BLaER1 (cell line): ENCODE results near the gene PTPRS.

ENCODE experiments used
- H3K27ac ChIP-seq: shearing (Covaris generic); formaldehyde crosslinking; 2 replicates; pipeline ENCODE4 v1.8.1; 2022
- H3K27me3 ChIP-seq: shearing (Covaris generic); formaldehyde crosslinking; 2 replicates; pipeline ENCODE4 v1.8.1; 2022
- H3K36me3 ChIP-seq: shearing (Covaris generic); formaldehyde crosslinking; 2 replicates; pipeline ENCODE4 v1.8.1; 2022
- H3K4me1 ChIP-seq: shearing (Covaris generic); formaldehyde crosslinking; 2 replicates; pipeline ENCODE4 v1.8.1; 2022
- H3K4me2 ChIP-seq: shearing (Covaris generic); formaldehyde crosslinking; 2 replicates; pipeline ENCODE4 v1.8.1; 2022
- H3K4me3 ChIP-seq: shearing (Covaris generic); formaldehyde crosslinking; 2 replicates; pipeline ENCODE4 v1.8.1; 2022
- H3K9ac ChIP-seq: shearing (Covaris generic); formaldehyde crosslinking; 2 replicates; pipeline ENCODE4 v1.8.1; 2022
- H3K9me3 ChIP-seq: shearing (Covaris generic); formaldehyde crosslinking; 2 replicates; pipeline ENCODE4 v1.8.1; 2022
- H4K20me1 ChIP-seq: shearing (Covaris generic); formaldehyde crosslinking; 2 replicates; pipeline ENCODE4 v1.8.1; 2022
- Cebpa-rat ChIP-seq: shearing (Covaris generic); IDR thresholded peaks from 2 replicates; pipeline ENCODE4 v1.8.1; 2022

The PTPRS gene

DNA sequence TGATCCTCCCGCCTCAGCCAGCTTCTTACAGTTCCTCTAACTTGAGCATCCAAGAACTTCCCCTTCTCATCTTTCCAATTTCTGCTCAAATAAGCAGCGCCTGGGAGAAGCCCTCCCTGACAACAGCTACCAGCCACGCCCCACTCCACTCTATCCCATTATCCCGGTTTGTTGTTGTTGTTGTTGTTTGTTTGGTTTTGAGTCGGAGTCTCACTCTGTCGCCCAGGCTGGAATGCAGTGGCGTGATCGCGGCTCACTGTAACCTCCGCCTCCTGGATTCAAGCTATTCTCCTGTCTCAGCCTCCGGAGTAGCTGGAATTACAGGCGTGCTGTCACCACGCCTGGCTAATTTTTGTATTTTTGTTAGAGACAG is 822 bp upstream of the PTPRS start:
- no peak overlapping the region for H3K4me3 ChIP-seq
- no peak overlapping the region for H3K9ac ChIP-seq
- peaks cover 65% of the 10 kb centered on the region for H3K27me3 ChIP-seq
- H3K36me3 ChIP-seq = no peaks in the 10 kb centered on the region
- no peaks in the 10 kb centered on the region for H3K9me3 ChIP-seq
- H3K27ac ChIP-seq = no peak overlapping the region
- H3K4me1 ChIP-seq = peaks cover 50% of the 10 kb centered on the region
- H3K4me2 ChIP-seq = no peak overlapping the region
- H4K20me1 ChIP-seq = peaks cover 38% of the 10 kb centered on the region
- TF ChIP-seq Cebpa-rat = no peak

DNA sequence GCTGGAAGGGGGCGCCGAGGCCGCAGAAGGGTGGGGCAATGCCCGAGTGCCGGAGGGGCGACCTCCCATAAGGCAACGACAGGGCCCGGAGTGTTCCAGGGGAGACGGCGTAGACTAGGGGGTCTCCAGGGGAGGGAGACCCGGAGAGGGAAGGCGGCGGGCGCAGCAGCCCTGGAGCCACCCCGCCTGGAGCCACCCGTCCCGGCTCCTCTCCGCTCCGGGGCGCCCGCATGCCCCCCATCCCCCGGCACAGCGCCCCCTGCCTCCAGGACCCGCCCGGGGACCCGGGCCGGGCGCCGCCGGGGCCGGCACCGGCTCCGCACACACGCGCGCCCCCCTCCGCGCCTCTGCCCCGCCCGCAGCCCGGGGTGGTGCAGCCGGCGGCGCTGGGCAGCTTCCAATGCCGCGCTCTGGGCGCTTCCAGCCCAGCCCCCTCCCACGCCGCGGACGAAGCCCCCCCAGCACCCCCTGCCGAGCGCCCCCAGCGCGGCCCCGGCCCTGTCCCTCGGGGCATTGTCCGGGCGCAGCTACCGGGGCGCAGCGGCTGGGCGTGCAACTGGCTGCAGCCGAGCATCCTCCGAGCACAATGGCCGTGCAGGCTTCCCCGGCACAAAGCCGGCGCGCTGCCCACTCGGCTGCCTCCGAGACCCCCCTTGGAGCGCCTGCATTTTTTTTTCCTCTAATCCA is 519 bp downstream of the PTPRS start:
- no peak for TF ChIP-seq Cebpa-rat
- H3K9me3 ChIP-seq = no peaks in the 10 kb centered on the region
- no peaks in the 10 kb centered on the region for H3K36me3 ChIP-seq
- peaks cover 79% of the 10 kb centered on the region for H3K27me3 ChIP-seq
- H3K9ac ChIP-seq = no peak overlapping the region
- no peak overlapping the region for H3K27ac ChIP-seq
- H3K4me2 ChIP-seq = peak overlapping the region; percentile 83
- peak overlapping the region; percentile 62 for H3K4me3 ChIP-seq
- H4K20me1 ChIP-seq = peaks cover 47% of the 10 kb centered on the region
- peaks cover 54% of the 10 kb centered on the region for H3K4me1 ChIP-seq

DNA sequence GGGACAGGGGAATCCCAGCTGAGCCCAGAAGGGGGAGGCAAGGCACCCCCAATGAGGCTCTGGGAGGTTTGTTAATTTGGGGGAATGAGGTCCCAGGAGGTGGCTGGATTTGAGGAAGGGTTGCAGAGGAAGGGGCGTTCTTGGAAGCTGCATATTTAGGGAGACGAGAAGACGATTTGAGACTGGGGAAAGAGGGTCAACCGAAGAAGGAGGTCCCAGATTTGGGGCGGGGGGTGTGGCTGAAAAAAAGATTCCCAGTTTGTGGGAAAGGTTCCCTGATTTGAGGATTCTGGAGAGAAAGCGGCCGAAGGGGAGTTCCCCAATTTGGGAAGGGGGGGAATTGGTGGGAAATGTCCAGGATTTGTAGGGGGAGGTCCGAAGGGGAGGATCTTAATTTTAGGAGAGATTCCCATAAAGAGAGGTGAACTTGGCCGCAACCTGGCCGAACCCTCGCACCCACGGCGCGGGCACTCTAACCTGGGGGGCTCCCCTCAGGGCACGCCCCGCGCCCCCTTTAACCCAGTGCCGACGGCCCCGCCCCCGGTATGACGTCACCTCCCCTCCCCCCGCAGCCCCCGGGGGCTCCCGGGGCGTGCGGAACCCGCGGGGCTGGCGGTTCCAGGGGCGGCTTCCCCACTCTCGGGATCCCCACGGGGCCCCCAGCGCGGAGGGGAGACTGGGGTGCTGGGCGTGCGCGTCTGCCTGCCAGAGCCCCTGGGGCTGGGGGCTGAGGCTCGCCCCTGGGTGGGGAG is 1.2 kb downstream of the PTPRS start:
- peaks cover 55% of the 10 kb centered on the region for H4K20me1 ChIP-seq
- no peak overlapping the region for H3K27ac ChIP-seq
- peaks cover 61% of the 10 kb centered on the region for H3K4me1 ChIP-seq
- H3K9me3 ChIP-seq = no peaks in the 10 kb centered on the region
- no peak for TF ChIP-seq Cebpa-rat
- peaks cover 86% of the 10 kb centered on the region for H3K27me3 ChIP-seq
- H3K4me2 ChIP-seq = peak overlapping the region; percentile 83
- no peak overlapping the region for H3K9ac ChIP-seq
- H3K36me3 ChIP-seq = no peaks in the 10 kb centered on the region
- H3K4me3 ChIP-seq = peak overlapping the region; percentile 62

DNA sequence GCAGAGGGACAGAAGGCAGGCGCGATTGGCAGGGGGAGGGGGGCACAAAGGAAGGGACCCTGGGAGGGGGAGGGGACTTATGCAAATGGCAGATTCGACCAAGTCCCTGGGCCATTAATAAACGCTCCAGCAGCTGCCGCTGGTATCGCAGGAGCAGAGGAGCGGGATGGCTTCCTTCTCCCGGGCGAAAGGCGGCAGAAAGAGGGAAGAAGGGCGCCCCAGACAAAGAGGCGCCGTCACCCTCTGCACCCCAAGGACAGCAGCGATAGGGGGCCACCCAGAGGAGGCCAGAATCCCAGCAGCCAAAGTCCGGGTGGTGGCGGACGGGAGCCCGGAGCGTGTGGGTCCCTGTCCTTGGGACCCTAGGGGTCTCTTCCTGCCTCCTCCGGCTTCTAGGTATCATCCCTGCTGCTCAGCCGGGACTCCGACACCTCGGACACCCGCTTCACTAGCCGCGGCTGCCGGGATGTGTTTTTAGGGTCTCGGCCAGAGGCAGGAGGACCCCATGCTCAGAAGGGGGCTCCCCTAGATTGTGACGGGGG is 1.9 kb downstream of the PTPRS start:
- Histone ChIP-seq H3K36me3 (no peaks in the 10 kb centered on the region), H3K9me3 (no peaks in the 10 kb centered on the region), H3K4me1 (peaks cover 63% of the 10 kb centered on the region), H4K20me1 (peaks cover 55% of the 10 kb centered on the region), H3K27me3 (peaks cover 92% of the 10 kb centered on the region), H3K4me2 (peak overlapping the region; percentile 83), H3K4me3 (peak overlapping the region; percentile 62), H3K27ac (no peak overlapping the region), H3K9ac (no peak overlapping the region)
- TF ChIP-seq Cebpa-rat = no peak

DNA sequence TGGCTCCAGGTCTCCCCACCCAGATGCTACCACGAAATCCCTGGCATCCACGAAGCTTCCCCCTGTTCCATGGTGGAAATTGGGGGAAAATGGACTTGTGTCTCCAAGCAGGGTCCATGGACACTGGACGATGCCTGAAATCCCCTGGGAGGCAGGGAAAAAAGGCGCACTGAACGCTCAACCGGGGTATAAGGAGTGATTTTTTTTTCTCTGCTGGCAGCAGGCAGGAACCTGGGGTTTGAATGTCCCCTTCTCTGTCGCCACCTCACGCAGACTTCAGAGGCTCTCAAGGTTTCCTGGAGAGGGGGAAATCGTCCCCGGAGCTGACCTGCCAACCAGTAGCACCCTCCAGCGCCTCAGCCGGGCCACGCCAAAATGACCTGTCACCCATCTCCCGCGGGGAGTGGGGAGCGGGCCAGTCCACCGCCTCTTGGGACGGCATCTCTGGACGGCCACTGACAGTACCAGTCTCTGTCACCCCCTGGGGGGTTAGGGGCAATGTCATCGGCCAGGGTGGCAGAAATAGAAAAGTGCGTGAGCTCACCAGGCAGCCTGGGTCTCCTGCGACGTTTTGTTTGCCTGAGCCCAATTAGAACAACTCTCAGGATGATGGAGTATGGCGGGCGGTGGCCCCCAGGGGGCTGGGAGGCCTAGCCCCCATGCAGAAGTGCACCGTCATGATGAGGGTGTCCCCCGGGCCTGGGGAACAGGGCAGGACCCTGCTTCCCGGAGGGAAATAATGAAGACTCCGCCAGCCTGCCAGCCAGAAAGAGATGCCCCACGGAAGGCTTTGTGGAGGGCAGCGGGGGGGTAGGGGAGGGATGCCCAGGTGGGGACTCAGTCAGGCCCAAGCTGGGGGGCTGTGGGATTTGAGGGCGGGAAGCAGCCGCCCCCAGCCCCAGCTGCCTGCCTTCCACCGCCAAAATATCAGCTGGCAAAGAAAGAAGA is 2.6 kb downstream of the PTPRS start:
- Histone ChIP-seq H3K9me3 (no peaks in the 10 kb centered on the region), H3K36me3 (no peaks in the 10 kb centered on the region), H3K9ac (no peak overlapping the region), H3K4me2 (peak overlapping the region; percentile 83), H3K4me3 (peak overlapping the region; percentile 62), H3K4me1 (peaks cover 63% of the 10 kb centered on the region), H4K20me1 (peaks cover 55% of the 10 kb centered on the region), H3K27ac (no peak overlapping the region), H3K27me3 (peaks cover 95% of the 10 kb centered on the region)
- no peak for TF ChIP-seq Cebpa-rat

DNA sequence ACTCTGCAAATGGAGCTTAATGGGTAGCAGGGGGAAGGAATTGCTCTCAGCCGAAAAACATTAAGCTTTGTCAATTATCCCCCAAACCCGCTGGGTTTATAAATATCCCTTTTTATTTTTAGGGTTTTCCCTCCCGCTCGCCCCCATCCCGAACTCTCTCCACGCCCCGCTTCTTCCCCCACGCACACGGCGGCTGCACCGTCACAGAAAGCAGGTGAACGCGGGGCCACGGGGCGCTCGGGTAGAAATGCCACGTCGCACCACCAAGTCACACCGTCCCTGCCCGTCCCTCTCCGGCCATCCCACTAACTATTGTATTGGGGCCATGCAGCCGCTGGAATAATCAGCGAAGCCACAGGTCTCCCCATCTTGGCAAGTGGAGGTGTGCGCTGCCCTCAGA is 3.5 kb downstream of the PTPRS start:
- peaks cover 55% of the 10 kb centered on the region for H4K20me1 ChIP-seq
- no peak overlapping the region for H3K4me3 ChIP-seq
- no peak for TF ChIP-seq Cebpa-rat
- no peak overlapping the region for H3K9ac ChIP-seq
- H3K4me1 ChIP-seq = peaks cover 63% of the 10 kb centered on the region
- peaks cover 89% of the 10 kb centered on the region for H3K27me3 ChIP-seq
- no peaks in the 10 kb centered on the region for H3K9me3 ChIP-seq
- H3K36me3 ChIP-seq = no peaks in the 10 kb centered on the region
- no peak overlapping the region for H3K27ac ChIP-seq
- peak overlapping the region; percentile 81 for H3K4me2 ChIP-seq

DNA sequence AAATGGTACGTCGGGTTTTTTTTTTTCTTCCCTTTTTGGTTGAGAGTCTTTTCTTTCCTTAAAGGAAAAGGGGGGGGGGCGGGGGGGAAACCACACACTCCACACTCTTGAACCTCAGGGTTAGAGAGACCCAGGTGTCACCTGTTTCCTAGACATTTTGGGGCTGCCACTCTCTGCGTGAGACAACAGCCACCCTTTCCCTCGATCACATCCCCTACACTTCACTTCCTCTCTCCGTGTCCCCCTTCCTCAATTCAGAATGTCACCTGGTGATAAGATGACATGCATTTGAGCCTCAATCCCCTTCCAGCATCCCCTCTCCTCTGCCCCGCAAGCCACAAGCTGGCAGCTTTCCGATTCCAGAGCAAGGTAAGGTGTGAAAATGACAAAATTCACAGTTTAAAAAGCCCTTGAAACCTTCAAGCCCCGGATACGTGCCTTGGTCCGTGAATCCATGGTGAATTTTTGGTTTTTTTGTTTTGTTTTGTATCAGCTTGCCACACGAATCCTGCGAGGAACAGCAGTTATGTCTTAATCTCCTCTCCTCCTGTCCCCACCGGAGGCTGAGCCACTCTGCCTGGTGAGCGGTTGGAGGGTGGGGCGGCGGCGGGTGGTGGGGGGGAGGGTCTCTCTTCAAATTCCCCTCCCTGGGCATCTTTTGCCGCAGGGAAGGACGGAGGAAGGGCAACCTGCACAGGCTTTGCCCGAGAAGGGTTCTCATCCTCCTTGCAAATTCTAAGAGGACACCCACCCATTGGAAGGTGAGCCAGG is 4.2 kb downstream of the PTPRS start:
- TF ChIP-seq Cebpa-rat = no peak
- H3K27ac ChIP-seq = no peak overlapping the region

DNA sequence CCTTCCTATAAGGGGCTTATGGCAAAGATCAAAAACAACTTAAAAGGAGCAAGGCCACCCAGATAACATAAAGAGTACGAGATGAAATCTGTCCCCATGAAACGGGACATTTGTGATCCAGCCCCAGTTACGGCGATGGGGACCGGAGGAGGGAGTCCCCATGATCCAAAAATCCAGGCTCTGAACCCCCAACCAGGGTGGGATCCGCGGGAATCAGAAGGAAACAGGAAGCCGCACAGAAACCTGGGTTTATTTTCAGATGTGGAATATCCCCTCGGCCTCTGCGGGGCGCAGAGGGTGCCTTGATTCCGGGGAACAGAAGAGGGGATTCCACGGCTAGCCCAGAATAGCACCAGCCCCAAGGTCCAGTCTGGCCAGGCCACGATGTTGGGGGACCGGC is 5.0 kb downstream of the PTPRS start:
- peaks cover 55% of the 10 kb centered on the region for H4K20me1 ChIP-seq
- TF ChIP-seq Cebpa-rat = no peak

More for the DNA sequence above, 4.2 kb downstream of the PTPRS start:
- H3K9ac ChIP-seq = no peak overlapping the region
- H3K4me1 ChIP-seq = peaks cover 63% of the 10 kb centered on the region
- no peaks in the 10 kb centered on the region for H3K9me3 ChIP-seq
- H3K27me3 ChIP-seq = peaks cover 81% of the 10 kb centered on the region
- H3K36me3 ChIP-seq = no peaks in the 10 kb centered on the region
- H3K4me2 ChIP-seq = peak overlapping the region; percentile 81
- peaks cover 55% of the 10 kb centered on the region for H4K20me1 ChIP-seq
- H3K4me3 ChIP-seq = no peak overlapping the region

More for the DNA sequence above, 5.0 kb downstream of the PTPRS start:
- H3K27me3 ChIP-seq = peaks cover 74% of the 10 kb centered on the region
- H3K9ac ChIP-seq = peak overlapping the region; percentile 46; the same call in 1 of the 2 replicates
- H3K9me3 ChIP-seq = no peaks in the 10 kb centered on the region
- H3K4me3 ChIP-seq = peak overlapping the region; percentile 40
- peaks cover 63% of the 10 kb centered on the region for H3K4me1 ChIP-seq
- no peaks in the 10 kb centered on the region for H3K36me3 ChIP-seq
- no peak overlapping the region for H3K27ac ChIP-seq
- peak overlapping the region; percentile 81 for H3K4me2 ChIP-seq
